HL-60 (cell line): Measurements from ENCODE around the gene BHLHE23.

Source experiments
- POLR2AphosphoS5 ChIP-seq: IDR thresholded peaks from 2 replicates; pipeline ENCODE4 v1.6.1; 2012; ENCODE audit warnings: low read depth
- SPI1 ChIP-seq: IDR thresholded peaks from 2 replicates; pipeline ENCODE4 v1.6.1; 2012; ENCODE audit warnings: low read depth, mild to moderate bottlenecking, borderline replicate concordance
- TF ChIP-seq, protein P1 (sequence below): IDR thresholded peaks from one replicate; pipeline ENCODE4 v1.5.1; 2011; ENCODE audit warnings: low read length, control low read depth, inconsistent platforms; ENCODE audit not compliant: insufficient read depth

DNA sequence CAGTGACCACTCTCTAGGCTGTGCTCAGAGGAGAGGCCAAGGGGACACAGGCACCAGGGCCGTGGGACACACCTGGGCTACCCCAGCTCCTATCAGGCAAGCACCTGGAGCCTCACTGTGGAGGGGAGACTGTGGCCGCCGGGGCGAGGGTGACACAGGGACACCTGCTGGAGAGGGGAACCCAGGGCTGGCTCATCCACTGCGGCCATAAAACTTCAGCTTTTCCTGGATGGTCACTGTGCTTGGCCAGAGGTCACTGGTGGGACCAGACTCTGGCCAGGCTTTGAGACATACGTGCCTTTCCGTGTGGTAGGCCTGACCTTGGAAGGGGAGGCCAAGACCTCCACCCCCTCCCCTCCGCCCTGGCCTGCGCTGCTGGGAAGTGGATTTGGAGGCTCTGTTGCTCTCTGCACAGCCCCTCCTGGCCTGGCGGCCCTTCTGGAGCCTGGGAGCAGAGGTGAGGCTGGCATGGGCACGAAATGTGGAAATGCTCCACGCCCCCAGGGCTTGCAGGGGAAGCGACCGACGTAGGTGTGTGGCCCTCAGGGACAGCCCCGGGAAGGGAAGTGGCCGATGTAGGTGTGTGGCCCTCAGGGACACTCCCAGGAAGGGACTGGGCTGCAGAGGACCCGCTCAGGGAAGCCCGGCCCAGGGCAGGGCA lies 42.9 kb upstream of the BHLHE23 start:
- TF ChIP-seq, protein P1, sequence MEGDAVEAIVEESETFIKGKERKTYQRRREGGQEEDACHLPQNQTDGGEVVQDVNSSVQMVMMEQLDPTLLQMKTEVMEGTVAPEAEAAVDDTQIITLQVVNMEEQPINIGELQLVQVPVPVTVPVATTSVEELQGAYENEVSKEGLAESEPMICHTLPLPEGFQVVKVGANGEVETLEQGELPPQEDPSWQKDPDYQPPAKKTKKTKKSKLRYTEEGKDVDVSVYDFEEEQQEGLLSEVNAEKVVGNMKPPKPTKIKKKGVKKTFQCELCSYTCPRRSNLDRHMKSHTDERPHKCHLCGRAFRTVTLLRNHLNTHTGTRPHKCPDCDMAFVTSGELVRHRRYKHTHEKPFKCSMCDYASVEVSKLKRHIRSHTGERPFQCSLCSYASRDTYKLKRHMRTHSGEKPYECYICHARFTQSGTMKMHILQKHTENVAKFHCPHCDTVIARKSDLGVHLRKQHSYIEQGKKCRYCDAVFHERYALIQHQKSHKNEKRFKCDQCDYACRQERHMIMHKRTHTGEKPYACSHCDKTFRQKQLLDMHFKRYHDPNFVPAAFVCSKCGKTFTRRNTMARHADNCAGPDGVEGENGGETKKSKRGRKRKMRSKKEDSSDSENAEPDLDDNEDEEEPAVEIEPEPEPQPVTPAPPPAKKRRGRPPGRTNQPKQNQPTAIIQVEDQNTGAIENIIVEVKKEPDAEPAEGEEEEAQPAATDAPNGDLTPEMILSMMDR, result no peak
- TF ChIP-seq POLR2AphosphoS5, result no peak
- TF ChIP-seq SPI1, result no peak
